Lung microvascular endothelial cell (primary cell): ENCODE measurements around the gene PHF13. TPM values are rescaled to one million over a fixed set of nuclear protein-coding genes. Genes with fewer than 3 reads are reported as not detected.
"Not testable (repeated sequence)": the region's sequence is repeated elsewhere in the genome, so short reads cannot be mapped to it uniquely, and the experiment has no call there.

Source experiments
- DNase-seq, 2 donors: peaks; one replicate each; pipeline versions ENCODE4 v3.0.0 to v3.0.0-alpha.2; 2010; ENCODE audit warnings: low read depth in 2 of 2
- total RNA-seq: library from RNA; depleted of rRNA; stranded (reverse); fragments of >200 nt; gene quantifications from 2 replicates; pipeline ENCODE4 v1.2.1, GENCODE V29; 2014

The PHF13 gene
- total RNA-seq, 1 donor from 2014 or later = 7.7 TPM

DNA sequence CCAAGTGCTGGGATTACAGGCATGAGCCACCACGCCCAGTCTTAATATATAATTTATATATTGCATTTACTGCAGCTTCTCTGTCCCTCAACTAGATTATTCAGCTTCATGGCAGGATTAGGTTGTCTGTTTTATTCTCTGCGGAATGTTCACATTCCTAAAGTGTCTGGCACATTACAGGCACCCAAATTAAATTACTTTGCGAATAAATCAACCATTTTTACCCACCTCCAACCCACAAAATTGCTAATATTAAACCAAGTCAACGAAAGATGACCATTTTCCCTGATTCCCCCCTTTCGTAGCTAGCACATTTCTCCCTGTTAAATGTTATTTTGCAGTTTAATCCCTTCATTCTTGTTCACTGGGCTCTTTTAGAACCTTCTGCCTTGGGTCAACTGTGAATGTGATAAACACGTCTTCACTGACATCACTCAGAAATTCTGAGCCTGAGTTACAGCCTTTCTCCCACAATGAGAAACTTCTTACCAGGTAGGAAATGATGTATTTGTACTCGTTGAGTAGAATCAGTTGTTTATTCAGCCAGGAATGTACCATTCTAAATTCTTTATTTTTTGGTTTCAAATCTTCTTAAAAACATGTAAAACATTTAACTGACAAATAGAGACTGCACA, 47.0 kb downstream of the PHF13 start:
- DNase-seq = no peak

DNA sequence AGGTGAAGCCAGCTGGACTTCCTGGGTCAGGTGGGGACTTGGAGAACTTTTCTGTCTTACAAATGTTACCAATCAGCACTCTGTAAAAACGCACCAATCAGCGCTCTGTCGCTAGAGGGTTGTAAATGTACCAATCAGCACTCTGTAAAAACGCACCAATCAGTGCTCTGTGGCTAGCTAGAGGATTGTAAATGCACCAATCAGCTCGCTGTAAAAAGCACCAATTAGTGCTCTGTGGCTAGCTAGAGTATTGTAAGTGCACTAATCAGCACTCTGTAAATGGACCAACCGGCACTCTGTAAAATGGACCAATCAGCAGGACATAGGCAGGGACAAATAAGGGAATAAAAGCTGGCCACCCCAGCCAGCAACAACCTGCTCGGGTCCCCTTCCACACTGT, 48.9 kb downstream of the PHF13 start:
- not testable (repeated sequence) for DNase-seq

DNA sequence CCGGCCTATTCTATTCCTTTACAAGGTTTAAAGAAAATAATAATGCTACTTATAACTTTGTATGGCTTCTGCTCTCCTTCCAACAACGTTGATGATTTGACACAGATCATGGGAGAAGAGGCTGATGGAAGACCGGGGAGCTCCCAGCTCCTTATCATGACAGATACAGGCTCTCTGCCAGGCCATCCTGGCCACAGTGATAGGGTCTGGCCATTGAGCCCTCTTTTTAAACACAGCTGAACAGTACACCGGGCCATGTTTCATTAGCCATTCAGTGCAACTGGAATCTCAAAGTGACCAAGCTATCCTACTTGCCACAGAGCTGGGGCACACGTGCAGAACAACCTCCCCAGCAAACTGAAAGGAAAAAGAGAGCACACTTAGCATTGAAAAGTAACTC, 53.2 kb downstream of the PHF13 start:
- no peak for DNase-seq

DNA sequence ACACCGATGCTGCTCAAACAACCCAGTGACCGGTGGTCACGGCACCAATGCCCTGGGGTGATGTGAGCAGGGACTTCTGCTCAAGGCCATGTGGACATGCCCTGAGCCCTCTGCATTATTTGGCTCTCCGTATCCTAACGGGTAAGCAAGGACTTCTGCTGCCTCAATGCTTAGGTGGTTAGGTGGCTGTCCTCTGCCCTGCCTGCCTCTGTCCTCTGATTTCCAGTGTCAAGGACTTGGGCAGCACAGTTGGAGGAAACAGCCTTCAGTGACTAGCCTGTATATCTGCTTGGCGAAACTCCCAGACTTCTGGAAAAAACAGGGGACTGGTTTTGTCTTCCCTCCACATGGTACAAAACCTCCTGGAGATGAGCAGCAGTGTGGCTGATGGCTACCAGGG, 53.6 kb downstream of the PHF13 start:
- DNase-seq = no peak

DNA sequence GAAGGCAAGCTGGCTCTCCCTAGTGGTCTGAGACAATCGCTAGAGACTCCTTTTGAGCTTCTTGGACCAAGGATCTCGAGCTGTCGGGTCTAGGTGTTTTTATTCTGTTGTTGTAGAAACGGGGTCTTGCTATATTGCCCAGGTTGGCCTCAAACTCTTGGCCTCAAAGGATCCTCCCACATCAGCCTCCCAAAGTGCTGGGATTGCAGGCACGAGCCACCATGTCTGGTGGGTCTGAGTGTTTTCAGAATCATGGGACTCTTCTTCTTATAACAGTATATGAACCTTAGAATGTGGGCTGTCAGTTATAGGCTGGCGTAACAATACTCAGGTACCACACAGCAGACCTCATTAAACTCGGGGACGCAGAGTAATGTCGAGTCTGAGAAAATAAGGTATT, 55.0 kb downstream of the PHF13 start:
- no peak for DNase-seq

DNA sequence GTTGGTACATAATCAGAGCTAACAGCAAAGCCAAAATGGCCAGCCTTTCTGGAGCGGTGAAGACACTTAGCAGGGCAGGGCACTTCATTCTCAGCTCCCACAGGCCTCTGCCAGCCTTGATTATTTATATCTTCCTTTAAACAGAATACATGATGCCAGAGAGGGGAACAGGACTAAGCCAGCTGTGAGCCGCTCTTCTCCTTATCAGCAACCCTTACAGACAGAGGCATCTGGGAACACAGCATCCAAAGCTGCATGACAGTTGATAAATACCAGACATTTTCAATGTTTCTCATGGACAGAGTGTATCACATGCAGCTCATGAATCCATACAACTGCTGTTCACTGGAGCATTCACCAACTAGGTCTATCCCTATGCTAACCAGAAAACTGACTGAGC, 59.0 kb downstream of the PHF13 start:
- no peak for DNase-seq

Other genes starting within 250 kb of the PHF13 start
- 10.7 and 25.1 TPM in 2 replicates for gene ACOT7, start 220.0 kb upstream of the PHF13 start, total RNA-seq
- gene HES2, start 193.8 kb upstream of the PHF13 start, total RNA-seq = 7.3 and 19.8 TPM in 2 replicates
- gene ESPN, start 189.0 kb upstream of the PHF13 start, total RNA-seq = 0.20 and 0.65 TPM in 2 replicates
- gene TNFRSF25, start 147.6 kb upstream of the PHF13 start, total RNA-seq = 3.3 and 5.2 TPM in 2 replicates
- 17.9 and 20.9 TPM in 2 replicates for gene PLEKHG5, start 122.1 kb upstream of the PHF13 start, total RNA-seq
- 12.9 and 15.1 TPM in 2 replicates for gene NOL9, start 59.2 kb upstream of the PHF13 start, total RNA-seq
- gene TAS1R1, start 58.4 kb upstream of the PHF13 start, total RNA-seq = not detected in 2 replicates
- gene ZBTB48, start 33.7 kb upstream of the PHF13 start, total RNA-seq = 7.4 and 10.7 TPM in 2 replicates
- gene KLHL21, start 10.9 kb upstream of the PHF13 start, total RNA-seq = 12.4 and 18.3 TPM in 2 replicates
- gene THAP3, start 11.1 kb downstream of the PHF13 start, total RNA-seq = 13.5 and 19.8 TPM in 2 replicates
- gene DNAJC11, start 88.1 kb downstream of the PHF13 start, total RNA-seq = 32.5 and 41.1 TPM in 2 replicates
- gene CAMTA1, start 171.7 kb downstream of the PHF13 start, total RNA-seq = 36.6 and 40.9 TPM in 2 replicates